HEK293 (cell line): ENCODE measurements around the gene RNF11.
A peak's percentile ranks its signal among the peaks of the same experiment; 100 is the strongest.

ENCODE experiments used
- CTCF ChIA-PET: fragments of 350-600 bp; formaldehyde crosslinking; extraction: SDS; loops from one replicate; lab custom pipeline; 2021; ENCODE audit warnings: antibody characterized with exemption; lab: Yijun Ruan, JAX
- POLR2A ChIA-PET: fragments of 300-600 bp; formaldehyde crosslinking; extraction: SDS; loops from one replicate; lab custom pipeline; 2020; ENCODE audit warnings: antibody characterized with exemption, inconsistent platforms; lab: Yijun Ruan, JAX
- H3K27ac ChIP-seq: fragments of 200-500 bp; sonication (Bioruptor generic); 2 replicates; pipeline ENCODE4 v1.5.1; 2014; ENCODE audit warnings: low read depth, low read length, control low read depth, inconsistent platforms; ENCODE audit errors: extremely low read depth
- H3K36me3 ChIP-seq, 2 experiments: fragments of 200-500 bp in 1 of 2; sonication (Bioruptor generic) in 1 of 2; 1 replicate in 1 of 2; 2 replicates in 1 of 2; pipeline ENCODE4 v1.5.1; 2014 to 2017; ENCODE audit warnings: inconsistent platforms in 2 of 2, low read length in 2 of 2; ENCODE audit not compliant: control insufficient read depth in 2 of 2, insufficient read depth in 1 of 2
- H3K4me1 ChIP-seq: fragments of 200-500 bp; sonication (Bioruptor generic); 2 replicates; pipeline ENCODE4 v1.5.1; 2014; ENCODE audit warnings: mild to moderate bottlenecking, low read length, inconsistent platforms; ENCODE audit not compliant: control insufficient read depth, insufficient read depth
- H3K4me3 ChIP-seq: 2 replicates; pipeline ENCODE4 v1.5.1; 2011; ENCODE audit warnings: low read depth, mild to moderate bottlenecking, control low read depth, low read length, moderate library complexity
- H3K9me3 ChIP-seq: fragments of 200-500 bp; sonication (Bioruptor generic); 2 replicates; pipeline ENCODE4 v1.5.1; 2014; ENCODE audit warnings: low read depth, low read length, inconsistent platforms; ENCODE audit not compliant: control insufficient read depth, insufficient read depth
- BCL11A ChIP-seq: fragments of 450-650 bp; formaldehyde crosslinking; IDR thresholded peaks from 2 replicates; pipeline ENCODE4 v1.5.1; 2016; ENCODE audit warnings: low read depth, missing biosample characterization, missing genetic modification characterization
- EGR2 ChIP-seq: fragments of 450-650 bp; formaldehyde crosslinking; IDR thresholded peaks from 2 replicates; pipeline ENCODE4 v1.5.1; 2016; ENCODE audit warnings: low read depth, missing biosample characterization, missing genetic modification characterization
- KLF1 ChIP-seq: fragments of 450-650 bp; formaldehyde crosslinking; IDR thresholded peaks from 2 replicates; pipeline ENCODE4 v1.5.1; 2016; ENCODE audit warnings: missing biosample characterization, missing genetic modification characterization
- SCRT1 ChIP-seq: fragments of 450-650 bp; formaldehyde crosslinking; IDR thresholded peaks from 2 replicates; pipeline ENCODE4 v1.5.1; 2016; ENCODE audit warnings: missing biosample characterization, missing genetic modification characterization, borderline replicate concordance
- YY2 ChIP-seq: fragments of 450-650 bp; formaldehyde crosslinking; IDR thresholded peaks from 2 replicates; pipeline ENCODE4 v1.5.1; 2016; ENCODE audit warnings: missing biosample characterization, missing genetic modification characterization
- ZBTB17 ChIP-seq: fragments of 450-650 bp; formaldehyde crosslinking; IDR thresholded peaks from 2 replicates; pipeline ENCODE4 v1.5.1; 2016; ENCODE audit warnings: missing biosample characterization, missing genetic modification characterization
- ZBTB21 ChIP-seq: fragments of 450-650 bp; formaldehyde crosslinking; IDR thresholded peaks from 2 replicates; pipeline ENCODE4 v1.5.1; 2017; ENCODE audit warnings: missing biosample characterization, missing genetic modification characterization
- ZFP69B ChIP-seq: fragments of 450-650 bp; formaldehyde crosslinking; IDR thresholded peaks from 2 replicates; pipeline ENCODE4 v1.5.1; 2016; ENCODE audit warnings: missing biosample characterization, missing genetic modification characterization
- ZNF10 ChIP-seq: fragments of 450-650 bp; formaldehyde crosslinking; IDR thresholded peaks from 2 replicates; pipeline ENCODE4 v1.5.1; 2017; ENCODE audit warnings: missing biosample characterization, missing genetic modification characterization
- ZNF121 ChIP-seq: fragments of 450-650 bp; formaldehyde crosslinking; IDR thresholded peaks from 2 replicates; pipeline ENCODE4 v1.5.1; 2016; ENCODE audit warnings: missing biosample characterization, missing genetic modification characterization
- ZNF19 ChIP-seq: fragments of 450-650 bp; formaldehyde crosslinking; IDR thresholded peaks from 2 replicates; pipeline ENCODE4; 2016; ENCODE audit warnings: missing biosample characterization, missing genetic modification characterization, low read depth
- ZNF37A ChIP-seq: fragments of 450-650 bp; IDR thresholded peaks from 2 replicates; pipeline ENCODE4 v1.5.1; 2018; ENCODE audit warnings: missing biosample characterization, missing genetic modification characterization
- ZNF501 ChIP-seq: fragments of 450-650 bp; formaldehyde crosslinking; IDR thresholded peaks from 2 replicates; pipeline ENCODE4 v1.5.1; 2016; ENCODE audit warnings: missing biosample characterization, missing genetic modification characterization
- ZNF768 ChIP-seq: fragments of 450-650 bp; formaldehyde crosslinking; IDR thresholded peaks from 2 replicates; pipeline ENCODE4 v1.5.1; 2018; ENCODE audit warnings: missing biosample characterization, mild to moderate bottlenecking, missing genetic modification characterization
- TF ChIP-seq, protein P1 (sequence below): fragments of 450-650 bp; formaldehyde crosslinking; conservative IDR thresholded peaks from 2 replicates; pipeline ENCODE4 v1.5.1; 2016; ENCODE audit warnings: low read depth, missing biosample characterization, missing genetic modification characterization
- TF ChIP-seq, protein P2 (sequence below): fragments of 450-650 bp; formaldehyde crosslinking; IDR thresholded peaks from 2 replicates; pipeline ENCODE4 v1.5.1; 2016; ENCODE audit warnings: missing biosample characterization, missing genetic modification characterization
- TF ChIP-seq, protein P3 (sequence below): fragments of 450-650 bp; formaldehyde crosslinking; IDR thresholded peaks from 2 replicates; pipeline ENCODE4 v1.5.1; 2017; ENCODE audit warnings: missing biosample characterization, mild to moderate bottlenecking, missing genetic modification characterization, moderate library complexity

RNF11 gene

GRCh38 chr1:51316113-51316845 lies 80.2 kb downstream of the RNF11 start (continued):
- TF ChIP-seq, protein P1, sequence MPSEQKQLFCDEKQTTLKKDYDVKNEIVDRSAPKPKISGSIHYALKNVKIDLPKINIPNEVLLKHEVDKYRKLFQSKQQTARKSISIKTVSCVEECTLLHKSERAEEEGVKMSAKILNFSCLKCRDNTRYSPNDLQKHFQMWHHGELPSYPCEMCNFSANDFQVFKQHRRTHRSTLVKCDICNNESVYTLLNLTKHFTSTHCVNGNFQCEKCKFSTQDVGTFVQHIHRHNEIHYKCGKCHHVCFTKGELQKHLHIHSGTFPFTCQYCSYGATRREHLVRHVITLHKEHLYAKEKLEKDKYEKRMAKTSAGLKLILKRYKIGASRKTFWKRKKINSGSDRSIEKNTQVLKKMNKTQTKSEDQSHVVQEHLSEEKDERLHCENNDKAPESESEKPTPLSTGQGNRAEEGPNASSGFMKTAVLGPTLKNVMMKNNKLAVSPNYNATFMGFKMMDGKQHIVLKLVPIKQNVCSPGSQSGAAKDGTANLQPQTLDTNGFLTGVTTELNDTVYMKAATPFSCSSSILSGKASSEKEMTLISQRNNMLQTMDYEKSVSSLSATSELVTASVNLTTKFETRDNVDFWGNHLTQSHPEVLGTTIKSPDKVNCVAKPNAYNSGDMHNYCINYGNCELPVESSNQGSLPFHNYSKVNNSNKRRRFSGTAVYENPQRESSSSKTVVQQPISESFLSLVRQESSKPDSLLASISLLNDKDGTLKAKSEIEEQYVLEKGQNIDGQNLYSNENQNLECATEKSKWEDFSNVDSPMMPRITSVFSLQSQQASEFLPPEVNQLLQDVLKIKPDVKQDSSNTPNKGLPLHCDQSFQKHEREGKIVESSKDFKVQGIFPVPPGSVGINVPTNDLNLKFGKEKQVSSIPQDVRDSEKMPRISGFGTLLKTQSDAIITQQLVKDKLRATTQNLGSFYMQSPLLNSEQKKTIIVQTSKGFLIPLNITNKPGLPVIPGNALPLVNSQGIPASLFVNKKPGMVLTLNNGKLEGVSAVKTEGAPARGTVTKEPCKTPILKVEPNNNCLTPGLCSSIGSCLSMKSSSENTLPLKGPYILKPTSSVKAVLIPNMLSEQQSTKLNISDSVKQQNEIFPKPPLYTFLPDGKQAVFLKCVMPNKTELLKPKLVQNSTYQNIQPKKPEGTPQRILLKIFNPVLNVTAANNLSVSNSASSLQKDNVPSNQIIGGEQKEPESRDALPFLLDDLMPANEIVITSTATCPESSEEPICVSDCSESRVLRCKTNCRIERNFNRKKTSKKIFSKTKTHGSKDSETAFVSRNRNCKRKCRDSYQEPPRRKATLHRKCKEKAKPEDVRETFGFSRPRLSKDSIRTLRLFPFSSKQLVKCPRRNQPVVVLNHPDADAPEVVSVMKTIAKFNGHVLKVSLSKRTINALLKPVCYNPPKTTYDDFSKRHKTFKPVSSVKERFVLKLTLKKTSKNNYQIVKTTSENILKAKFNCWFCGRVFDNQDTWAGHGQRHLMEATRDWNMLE (tag by site-specific recombination) = no peak
- TF ChIP-seq YY2 (tag by site-specific recombination) = no peak
- TF ChIP-seq, protein P2, sequence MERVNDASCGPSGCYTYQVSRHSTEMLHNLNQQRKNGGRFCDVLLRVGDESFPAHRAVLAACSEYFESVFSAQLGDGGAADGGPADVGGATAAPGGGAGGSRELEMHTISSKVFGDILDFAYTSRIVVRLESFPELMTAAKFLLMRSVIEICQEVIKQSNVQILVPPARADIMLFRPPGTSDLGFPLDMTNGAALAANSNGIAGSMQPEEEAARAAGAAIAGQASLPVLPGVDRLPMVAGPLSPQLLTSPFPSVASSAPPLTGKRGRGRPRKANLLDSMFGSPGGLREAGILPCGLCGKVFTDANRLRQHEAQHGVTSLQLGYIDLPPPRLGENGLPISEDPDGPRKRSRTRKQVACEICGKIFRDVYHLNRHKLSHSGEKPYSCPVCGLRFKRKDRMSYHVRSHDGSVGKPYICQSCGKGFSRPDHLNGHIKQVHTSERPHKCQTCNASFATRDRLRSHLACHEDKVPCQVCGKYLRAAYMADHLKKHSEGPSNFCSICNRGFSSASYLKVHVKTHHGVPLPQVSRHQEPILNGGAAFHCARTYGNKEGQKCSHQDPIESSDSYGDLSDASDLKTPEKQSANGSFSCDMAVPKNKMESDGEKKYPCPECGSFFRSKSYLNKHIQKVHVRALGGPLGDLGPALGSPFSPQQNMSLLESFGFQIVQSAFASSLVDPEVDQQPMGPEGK (tag by site-specific recombination) = no peak
- TF ChIP-seq BCL11A (tag by site-specific recombination) = no peak
- 0 out of 2 replicates have a peak, but pooled peaks have one; percentile 37 for TF ChIP-seq EGR2
- TF ChIP-seq ZNF768 (tag by site-specific recombination) = no peak
- no peak for TF ChIP-seq ZNF501
- no peak for TF ChIP-seq ZNF19 (tag by site-specific recombination)
- TF ChIP-seq ZBTB21 (tag by site-specific recombination) = no peak
- TF ChIP-seq, protein P3, sequence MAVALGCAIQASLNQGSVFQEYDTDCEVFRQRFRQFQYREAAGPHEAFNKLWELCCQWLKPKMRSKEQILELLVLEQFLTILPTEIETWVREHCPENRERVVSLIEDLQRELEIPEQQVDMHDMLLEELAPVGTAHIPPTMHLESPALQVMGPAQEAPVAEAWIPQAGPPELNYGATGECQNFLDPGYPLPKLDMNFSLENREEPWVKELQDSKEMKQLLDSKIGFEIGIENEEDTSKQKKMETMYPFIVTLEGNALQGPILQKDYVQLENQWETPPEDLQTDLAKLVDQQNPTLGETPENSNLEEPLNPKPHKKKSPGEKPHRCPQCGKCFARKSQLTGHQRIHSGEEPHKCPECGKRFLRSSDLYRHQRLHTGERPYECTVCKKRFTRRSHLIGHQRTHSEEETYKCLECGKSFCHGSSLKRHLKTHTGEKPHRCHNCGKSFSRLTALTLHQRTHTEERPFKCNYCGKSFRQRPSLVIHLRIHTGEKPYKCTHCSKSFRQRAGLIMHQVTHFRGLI (tag by site-specific recombination) = no peak
- TF ChIP-seq ZNF121 (tag by site-specific recombination) = no peak
- TF ChIP-seq ZNF10 (tag by site-specific recombination) = no peak
- TF ChIP-seq ZFP69B (tag by site-specific recombination) = no peak

- ChIA-PET CTCF (interaction anchor here (0.7 kb wide), 1 partner anchor 229 kb away, joined by 3 read pairs; no protein-coding TSS in a partner anchor), POLR2A (interaction anchor here (0.8 kb wide), 1 partner anchor 12 kb away, joined by 3 read pairs; no protein-coding TSS in a partner anchor)
- H3K27ac ChIP-seq = no peak overlapping the region
- no peaks in the 10 kb centered on the region for H3K9me3 ChIP-seq
- H3K4me1 ChIP-seq = no peaks in the 10 kb centered on the region
- TF ChIP-seq ZNF37A = no peak
- peak; percentile 87 for TF ChIP-seq ZBTB17 (tag by site-specific recombination)
- peaks cover 0 to 28% of the 10 kb centered on the region in 2 experiments; a peak in 2 of 3 replicates for H3K36me3 ChIP-seq
- H3K4me3 ChIP-seq = no peak overlapping the region
Observed at GRCh38 chr1:51316846-51317120, 80.7 kb downstream of the RNF11 start.

DNA sequence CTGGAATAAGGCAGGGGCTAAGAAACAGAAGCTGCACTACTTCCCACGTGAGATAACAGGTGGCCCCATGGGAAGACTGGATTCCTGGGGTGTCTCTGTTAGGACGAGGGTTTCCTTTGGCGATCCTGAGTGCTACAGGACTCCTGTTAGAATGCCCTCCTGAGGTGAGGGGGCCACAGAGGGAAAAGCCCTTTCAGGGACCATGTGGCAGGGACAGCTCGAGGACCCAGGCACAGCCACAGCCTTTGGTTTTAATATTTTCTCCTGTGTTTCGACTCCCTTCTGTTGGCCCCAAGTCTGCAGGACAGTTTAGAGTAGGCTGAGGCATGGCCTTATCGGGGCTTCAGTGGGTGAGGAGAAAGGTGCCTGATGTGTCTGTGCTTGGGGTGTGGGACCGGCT lies 81.7 kb downstream of the RNF11 start:
- no peaks in the 10 kb centered on the region for H3K9me3 ChIP-seq
- no peak overlapping the region for H3K27ac ChIP-seq
- peaks cover 0 to 18% of the 10 kb centered on the region in 2 experiments; a peak in 2 of 3 replicates for H3K36me3 ChIP-seq
- H3K4me3 ChIP-seq = no peak overlapping the region
- 0 out of 2 replicates have a peak, but pooled peaks have one; percentile 18 for TF ChIP-seq SCRT1 (tag by site-specific recombination)
- TF ChIP-seq KLF1 = no peak
- TF ChIP-seq, all 188 proteins: peak for 1
- ChIA-PET POLR2A (no interaction called here), CTCF (interaction anchor here (0.7 kb wide), 1 partner anchor 21 kb away, joined by 4 read pairs; no protein-coding TSS in a partner anchor)
- no peaks in the 10 kb centered on the region for H3K4me1 ChIP-seq
